Amniotic epithelial cell (primary cell): ENCODE measurements around the gene BPHL.
"Not testable (repeated sequence)": the region's sequence is repeated elsewhere in the genome, so short reads cannot be mapped to it uniquely, and the experiment has no call there.

ENCODE experiments used
- DNase-seq: peaks from one replicate; pipeline ENCODE4 v3.0.0-alpha.2; 2010; ENCODE audit warnings: low read depth

The BPHL gene

GRCh38 chr6:3122823-3123182 is 4.3 kb downstream of the BPHL start:
- no peak for DNase-seq

- DNase-seq = no peak
These were observed 6.2 kb downstream of the BPHL start for GRCh38 chr6:3124667-3125066.

- DNase-seq = no peak
These were observed 7.3 kb downstream of the BPHL start for GRCh38 chr6:3125815-3126214.

DNA sequence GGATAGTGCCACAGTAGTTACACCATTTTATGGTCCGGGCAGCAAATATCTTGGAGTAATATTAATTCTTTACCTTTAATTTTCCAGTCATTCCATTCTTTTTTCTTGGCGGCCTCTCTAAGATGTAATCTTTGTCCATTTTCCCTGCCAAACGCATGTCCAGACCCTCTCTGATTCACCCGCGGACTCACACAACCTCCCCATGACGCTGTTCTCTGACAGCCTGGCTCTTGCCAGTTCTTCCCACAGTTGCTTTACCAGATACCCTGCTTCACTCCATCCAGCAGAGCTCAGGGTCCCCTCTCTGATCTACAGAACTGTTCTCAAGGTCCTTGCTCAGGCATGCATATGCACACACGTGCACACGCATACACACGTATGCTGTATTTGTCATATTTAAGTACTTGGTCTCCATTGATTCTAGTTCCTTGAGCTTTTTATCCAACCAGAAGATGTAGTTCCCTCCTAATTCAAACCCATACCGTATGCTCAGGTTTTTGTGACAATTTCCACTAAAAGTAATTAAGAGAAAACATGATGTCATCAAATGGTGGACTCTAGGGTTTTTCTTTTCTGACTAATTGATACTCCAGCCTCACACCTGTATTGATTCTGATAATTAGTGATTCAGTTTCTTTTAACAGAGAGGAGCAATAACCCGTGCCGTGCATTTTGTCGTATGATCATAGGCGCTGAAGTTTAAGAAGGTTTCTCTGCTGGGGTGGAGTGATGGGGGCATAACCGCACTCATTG is 10.0 kb downstream of the BPHL start:
- DNase-seq = no peak

DNA sequence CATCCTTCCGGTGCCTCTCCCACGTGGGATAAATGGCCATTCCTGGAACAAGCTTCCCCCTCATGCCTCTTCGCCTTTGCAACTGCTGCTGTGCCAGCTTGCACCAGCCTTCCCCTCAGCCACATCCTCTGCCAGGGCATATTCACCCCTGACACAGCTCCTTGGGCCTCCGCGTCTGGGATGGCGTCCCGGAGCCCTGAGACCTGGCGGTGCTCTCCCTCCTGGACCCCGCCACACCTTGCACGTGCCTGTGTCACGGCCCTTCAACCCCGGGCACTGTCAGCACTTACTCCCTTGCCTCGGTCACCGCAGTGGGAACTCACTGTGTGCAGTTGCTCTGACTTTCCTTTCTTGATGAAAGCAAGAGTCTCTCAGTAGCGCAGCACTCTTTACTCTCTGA is 13.2 kb downstream of the BPHL start:
- DNase-seq = no peak

- DNase-seq = no peak
These were observed 15.0 kb downstream of the BPHL start for GRCh38 chr6:3133515-3133914.

GRCh38 chr6:3135668-3136291 is 17.3 kb downstream of the BPHL start:
- no peak for DNase-seq

GRCh38 chr6:3136292-3137011 is 17.9 kb downstream of the BPHL start:
- DNase-seq = no peak

DNA sequence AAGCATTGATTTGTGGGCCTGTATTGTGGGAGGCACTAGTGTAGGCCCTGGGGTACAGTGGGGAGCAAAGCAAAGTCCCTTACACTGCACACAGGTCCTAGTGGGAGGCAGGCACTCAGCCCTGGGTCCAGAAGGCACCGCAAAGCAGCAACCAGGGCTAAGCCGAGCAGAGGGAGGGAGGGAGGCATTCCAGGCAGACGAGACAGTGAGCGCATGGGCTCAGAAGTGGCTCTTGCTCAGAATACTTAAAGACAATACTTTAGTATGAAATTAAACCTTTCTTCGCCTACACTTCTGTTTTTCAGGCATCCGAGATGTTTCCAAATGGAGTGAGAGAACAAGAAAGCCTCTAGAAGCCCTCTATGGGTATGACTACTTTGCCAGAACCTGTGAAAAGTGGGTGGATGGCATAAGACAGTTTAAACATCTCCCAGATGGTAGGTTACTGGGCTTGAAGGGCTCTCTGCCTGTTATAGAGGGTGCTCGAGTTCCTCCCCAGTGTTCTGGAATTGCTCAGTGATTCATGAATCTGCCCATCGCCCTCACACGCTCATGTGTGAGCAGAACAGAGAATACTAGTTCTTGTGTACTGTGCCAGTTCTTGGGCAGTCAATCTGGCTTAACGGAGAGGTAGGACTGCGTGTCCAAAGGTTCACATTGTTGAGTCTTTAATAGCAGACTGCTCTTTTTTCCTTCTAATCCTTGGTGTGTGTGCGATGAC is 18.7 kb downstream of the BPHL start:
- DNase-seq = no peak

DNA sequence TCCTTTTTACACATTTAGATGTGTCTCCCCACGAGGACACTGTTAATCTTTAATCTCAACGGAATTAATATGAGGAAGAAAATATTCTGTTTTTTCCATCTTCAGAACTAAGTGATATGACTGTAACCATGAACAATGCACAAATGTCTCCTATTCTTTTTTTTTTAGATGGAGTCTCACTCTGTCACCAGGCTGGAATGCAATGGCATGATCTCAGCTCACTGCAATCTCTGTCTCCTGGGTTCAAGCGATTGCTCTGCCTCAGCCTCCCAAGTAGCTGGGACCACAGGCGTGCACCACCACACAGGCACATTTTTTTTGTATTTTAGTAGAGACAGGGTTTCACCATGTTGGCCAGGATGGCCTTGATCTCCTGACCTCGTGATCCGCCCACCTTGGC is 19.4 kb downstream of the BPHL start:
- not testable (repeated sequence) for DNase-seq

DNA sequence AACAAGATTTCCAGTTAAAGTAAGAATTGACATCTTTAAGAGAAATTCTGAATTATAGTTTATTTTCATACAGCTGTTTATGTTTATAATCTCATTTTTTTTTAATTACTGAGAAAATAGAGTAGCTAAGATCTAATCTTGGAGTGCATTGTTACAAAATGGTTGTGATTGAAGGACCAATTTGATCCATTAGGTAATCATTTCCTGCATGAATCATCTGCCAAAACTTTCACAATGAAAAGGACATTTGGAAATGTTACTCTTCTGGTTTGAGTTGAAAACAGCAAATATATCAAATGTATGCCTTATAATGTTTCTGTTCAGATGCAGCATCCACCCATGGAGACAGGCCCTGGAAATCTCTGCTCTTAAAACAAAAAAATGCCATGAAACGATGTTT is 19.8 kb downstream of the BPHL start:
- DNase-seq = peak; percentile 44

DNA sequence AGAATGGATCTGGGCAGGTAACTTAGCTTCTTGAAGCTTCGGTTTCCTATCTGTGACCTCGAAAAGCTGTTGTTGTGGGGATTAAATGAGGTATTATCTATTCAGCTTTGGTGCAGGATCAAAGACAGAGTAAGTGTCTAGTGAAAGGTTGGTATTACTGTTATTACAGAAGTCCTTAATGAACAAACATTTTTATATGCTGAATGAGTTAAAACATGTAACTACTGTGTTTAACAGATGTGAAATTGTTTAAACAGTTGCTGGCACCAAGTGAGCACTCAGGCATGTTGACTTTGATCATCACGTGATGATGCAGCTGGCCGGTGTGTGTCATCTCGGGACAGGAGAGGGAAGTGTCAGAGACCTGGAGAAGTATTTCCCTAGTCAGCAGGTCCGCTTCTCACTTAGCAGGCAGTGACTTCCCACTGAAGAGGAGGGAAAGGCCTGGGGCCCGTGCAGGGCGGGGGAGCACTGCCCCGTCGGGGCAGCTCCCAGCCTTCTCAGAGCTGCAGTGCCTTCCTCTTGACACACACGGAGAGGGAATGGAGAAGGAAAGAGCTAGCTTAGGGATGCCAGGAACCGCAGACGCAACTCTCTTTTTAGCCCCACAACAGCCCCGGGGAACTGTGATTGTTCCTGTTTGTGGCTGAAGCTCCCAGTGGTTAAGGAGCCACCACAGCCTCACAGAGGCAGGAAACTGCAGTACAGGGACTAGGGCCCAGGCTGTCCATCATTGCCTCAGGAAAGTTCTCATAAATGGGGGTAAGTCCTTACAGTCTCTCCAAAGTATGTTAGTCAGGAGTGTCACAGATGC is 20.8 kb downstream of the BPHL start:
- DNase-seq = peak; percentile 50

DNA sequence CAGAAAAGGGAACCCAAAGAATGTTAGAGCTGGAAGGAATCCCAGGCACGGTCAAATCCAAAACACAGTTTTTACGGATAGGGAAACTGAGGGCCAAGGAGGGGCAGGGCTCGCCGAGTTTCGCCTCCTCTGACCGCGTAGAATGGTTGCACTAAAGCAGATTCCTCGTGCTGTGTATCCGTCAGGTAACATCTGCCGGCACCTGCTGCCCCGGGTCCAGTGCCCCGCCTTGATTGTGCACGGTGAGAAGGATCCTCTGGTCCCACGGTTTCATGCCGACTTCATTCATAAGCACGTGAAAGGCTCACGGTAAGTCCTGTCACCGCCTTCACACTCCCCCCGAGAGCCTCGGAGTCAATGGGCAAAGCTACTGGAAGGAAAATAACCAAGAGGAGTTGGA is 21.7 kb downstream of the BPHL start:
- DNase-seq = no peak

DNA sequence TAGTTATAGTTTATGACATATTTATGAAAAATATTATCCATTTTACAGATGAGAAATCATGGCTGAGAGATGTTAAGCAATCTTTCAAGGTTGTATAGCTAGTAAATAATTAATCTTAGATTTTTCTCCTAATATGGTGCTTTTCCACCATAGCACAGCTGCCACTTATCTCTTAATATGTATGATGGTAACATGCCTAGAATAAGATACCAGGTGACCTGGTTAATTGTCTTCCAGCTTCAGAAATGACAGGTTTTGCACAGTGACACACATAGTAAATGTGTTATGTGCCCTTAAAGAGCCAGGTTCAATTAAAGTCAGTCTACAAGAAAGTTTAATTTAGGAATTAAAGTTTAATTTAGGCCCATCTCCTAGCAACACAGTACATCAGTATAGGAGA is 24.0 kb downstream of the BPHL start:
- DNase-seq = no peak

- no peak for DNase-seq
These were observed 24.6 kb downstream of the BPHL start for GRCh38 chr6:3143158-3143557.

GRCh38 chr6:3144571-3144970 is 26.1 kb downstream of the BPHL start:
- no peak for DNase-seq

GRCh38 chr6:3147914-3148757 is 29.6 kb downstream of the BPHL start:
- DNase-seq = no peak

GRCh38 chr6:3151691-3152090 is 33.2 kb downstream of the BPHL start:
- DNase-seq = no peak

DNA sequence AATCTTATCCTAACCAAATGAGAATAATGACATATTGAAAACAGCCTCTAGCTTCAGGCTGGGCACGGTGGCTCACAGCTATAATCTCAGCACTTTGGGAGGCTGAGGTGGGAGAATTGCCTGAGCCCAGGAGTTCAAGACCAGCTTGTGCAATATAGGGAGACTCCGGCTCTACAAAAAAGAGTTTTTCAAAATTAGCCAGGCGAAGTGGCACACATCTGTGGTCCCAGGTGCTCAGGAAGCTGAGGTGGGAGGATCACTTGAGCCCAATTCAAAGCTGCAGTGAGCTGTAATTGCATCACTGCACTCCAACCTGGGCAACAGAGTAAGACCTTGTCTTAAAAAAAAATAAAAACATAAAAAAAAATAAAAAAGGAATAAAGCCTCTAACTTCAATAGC is 34.2 kb downstream of the BPHL start:
- no peak for DNase-seq

DNA sequence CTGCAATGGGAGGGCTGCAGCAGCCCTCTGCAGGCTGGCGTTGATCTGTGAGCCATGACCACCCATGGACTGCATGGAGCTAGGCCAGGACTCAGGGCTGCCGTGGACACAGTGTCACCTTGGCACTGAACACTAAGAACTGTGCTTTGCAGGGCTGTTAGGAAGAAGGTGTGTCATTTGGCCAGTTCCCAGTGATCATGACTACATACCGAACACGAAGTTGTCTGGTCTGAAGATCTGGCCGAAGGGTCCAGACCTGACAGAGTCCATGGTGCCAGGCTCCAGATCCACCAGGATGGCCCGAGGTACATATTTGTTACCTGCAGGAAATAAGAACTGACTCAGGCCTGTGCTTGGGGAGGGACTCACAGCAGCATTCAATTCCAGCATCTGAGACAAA is 36.9 kb downstream of the BPHL start:
- not testable (repeated sequence) for DNase-seq
